HG02885 (cell line): ENCODE data around the gene SLC28A1.

Source experiments
- ATAC-seq: cut with Tn5 transposase; IDR thresholded peaks from one replicate; pipeline ENCODE4 v1.9.1; 2021; ENCODE audit warnings: mild to moderate bottlenecking; ENCODE audit not compliant: unreplicated experiment, poor library complexity

The SLC28A1 gene

GRCh38 chr15:84883466-84883865 is 996 bp upstream of the SLC28A1 start:
- no peak for ATAC-seq

GRCh38 chr15:84885801-84886200 is 1.3 kb downstream of the SLC28A1 start:
- ATAC-seq: no peak

- no peak for ATAC-seq
Observed at GRCh38 chr15:84886211-84886983, 1.9 kb downstream of the SLC28A1 start.

- no peak for ATAC-seq
Observed at GRCh38 chr15:84886984-84887299, 2.5 kb downstream of the SLC28A1 start.

- ATAC-seq: no peak
Observed at GRCh38 chr15:84887938-84888337, 3.5 kb downstream of the SLC28A1 start.

GRCh38 chr15:84888639-84889038 is 4.2 kb downstream of the SLC28A1 start:
- no peak for ATAC-seq

- no peak for ATAC-seq
Observed at GRCh38 chr15:84889313-84889990, 5.0 kb downstream of the SLC28A1 start.

- no peak for ATAC-seq
Observed at GRCh38 chr15:84889991-84890669, 5.7 kb downstream of the SLC28A1 start.

GRCh38 chr15:84890670-84891162 is 6.3 kb downstream of the SLC28A1 start:
- ATAC-seq: no peak

- ATAC-seq: no peak
Observed at GRCh38 chr15:84891339-84891738, 6.9 kb downstream of the SLC28A1 start.

GRCh38 chr15:84892786-84893307 is 8.4 kb downstream of the SLC28A1 start:
- no peak for ATAC-seq

GRCh38 chr15:84893607-84894006 is 9.1 kb downstream of the SLC28A1 start:
- no peak for ATAC-seq

- no peak for ATAC-seq
Observed at GRCh38 chr15:84894736-84895425, 10.4 kb downstream of the SLC28A1 start.

- no peak for ATAC-seq
Observed at GRCh38 chr15:84898761-84899160, 14.3 kb downstream of the SLC28A1 start.

GRCh38 chr15:84899750-84900149 is 15.3 kb downstream of the SLC28A1 start:
- no peak for ATAC-seq

- no peak for ATAC-seq
Observed at GRCh38 chr15:84901540-84901939, 17.1 kb downstream of the SLC28A1 start.

- no peak for ATAC-seq
Observed at GRCh38 chr15:84903751-84904150, 19.3 kb downstream of the SLC28A1 start.

- ATAC-seq: no peak
Observed at GRCh38 chr15:84904419-84904818, 20.0 kb downstream of the SLC28A1 start.

GRCh38 chr15:84905016-84905916 is 20.8 kb downstream of the SLC28A1 start:
- ATAC-seq: no peak
